Fibroblast of skin of abdomen (primary cell): ENCODE data around the gene SRRM4.

Experiments
- DNase-seq: peaks from one replicate; pipeline ENCODE4 v3.0.0-alpha.2; 2013

SRRM4 gene

DNA sequence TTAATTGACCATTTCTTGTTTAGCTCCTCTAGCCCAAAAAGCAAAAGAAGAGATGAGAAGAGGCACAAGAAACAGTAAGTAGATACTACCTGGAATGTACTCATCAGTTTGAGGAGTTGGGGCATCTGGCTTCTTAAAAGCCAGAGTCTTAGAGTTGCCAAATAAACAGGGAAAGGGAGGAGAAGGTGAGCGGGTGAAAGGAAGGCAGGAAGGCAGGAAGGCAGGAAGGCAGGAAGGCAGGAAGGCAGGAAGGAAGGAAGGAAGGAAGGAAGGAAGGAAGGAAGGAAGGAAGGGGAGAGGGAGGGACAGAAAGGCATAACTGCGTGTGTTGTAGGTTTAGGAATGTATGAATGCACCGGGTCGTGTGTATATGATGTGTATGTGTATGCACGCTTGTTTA lies 140.7 kb downstream of the SRRM4 start:
- DNase-seq: no peak

GRCh38 chr12:119122751-119123150 lies 141.4 kb downstream of the SRRM4 start:
- no peak for DNase-seq

- no peak for DNase-seq
Observed at GRCh38 chr12:119128527-119128926, 147.2 kb downstream of the SRRM4 start.

- DNase-seq: no peak
Observed at GRCh38 chr12:119129827-119130434, 148.6 kb downstream of the SRRM4 start.

GRCh38 chr12:119130523-119130922 lies 149.2 kb downstream of the SRRM4 start:
- no peak for DNase-seq

DNA sequence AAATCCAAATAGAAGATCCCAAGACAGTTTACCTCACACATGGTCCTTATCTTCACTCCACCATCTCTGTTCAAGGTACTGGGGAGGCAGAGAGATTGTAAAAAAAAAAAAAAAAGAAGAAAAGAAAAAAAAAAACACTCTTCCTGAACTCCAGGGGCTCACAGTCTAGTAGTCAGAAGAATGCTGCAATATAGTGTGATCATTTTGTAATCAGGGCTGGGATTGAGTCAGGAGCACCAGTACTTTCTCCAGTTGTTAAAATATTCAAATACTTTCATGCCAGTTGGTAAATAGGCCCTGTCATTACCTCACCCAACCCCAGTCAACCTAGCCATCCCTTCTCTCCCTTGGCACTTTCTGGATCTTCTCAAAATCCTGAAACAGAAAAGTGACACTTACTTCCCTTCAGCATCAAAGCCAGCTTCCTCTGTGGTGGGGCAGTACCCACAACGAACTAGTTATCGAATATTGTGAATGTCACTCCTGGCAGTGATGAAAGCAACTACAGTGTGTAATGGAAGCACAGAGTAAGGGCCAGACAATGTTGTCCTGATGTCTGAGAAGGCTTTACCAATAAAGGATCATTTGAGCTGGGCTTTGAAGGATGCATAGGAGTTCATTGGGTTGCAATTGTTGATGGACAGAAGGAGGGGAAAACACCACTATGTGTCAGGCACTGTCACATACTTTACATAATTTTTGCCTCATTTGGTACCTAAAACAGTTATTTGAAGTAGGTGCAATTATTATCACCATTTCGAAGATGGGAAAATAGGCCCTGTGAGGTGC lies 153.1 kb downstream of the SRRM4 start:
- DNase-seq: no peak

DNA sequence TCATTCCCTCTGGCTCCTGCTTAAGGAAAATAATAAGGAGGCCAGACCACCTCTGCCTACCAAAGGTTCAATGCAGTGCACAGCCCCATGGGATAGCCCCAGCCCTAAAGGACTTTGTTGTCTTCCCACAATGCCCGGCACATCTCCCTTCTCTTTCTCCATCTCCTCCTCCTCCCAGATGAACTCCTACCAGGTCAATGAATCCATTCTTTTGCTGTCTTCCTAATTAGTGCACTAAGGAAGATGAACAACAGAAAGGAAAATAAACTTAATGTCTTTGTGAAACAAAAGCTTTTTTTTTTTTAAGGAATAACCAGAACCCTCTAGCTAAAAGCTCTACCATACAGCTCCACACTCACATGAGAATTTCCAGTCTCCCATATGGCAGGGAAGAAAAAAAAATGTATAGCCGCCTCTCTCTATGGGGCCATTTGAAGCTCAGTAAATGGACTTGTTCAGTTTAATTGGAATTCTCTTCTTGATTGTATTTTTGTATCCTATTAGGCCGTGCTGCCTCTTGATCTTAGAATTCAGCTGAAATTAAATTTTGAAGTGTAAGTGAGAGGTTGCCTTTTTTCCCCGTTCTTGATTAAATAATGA lies 155.6 kb downstream of the SRRM4 start:
- DNase-seq: no peak

DNA sequence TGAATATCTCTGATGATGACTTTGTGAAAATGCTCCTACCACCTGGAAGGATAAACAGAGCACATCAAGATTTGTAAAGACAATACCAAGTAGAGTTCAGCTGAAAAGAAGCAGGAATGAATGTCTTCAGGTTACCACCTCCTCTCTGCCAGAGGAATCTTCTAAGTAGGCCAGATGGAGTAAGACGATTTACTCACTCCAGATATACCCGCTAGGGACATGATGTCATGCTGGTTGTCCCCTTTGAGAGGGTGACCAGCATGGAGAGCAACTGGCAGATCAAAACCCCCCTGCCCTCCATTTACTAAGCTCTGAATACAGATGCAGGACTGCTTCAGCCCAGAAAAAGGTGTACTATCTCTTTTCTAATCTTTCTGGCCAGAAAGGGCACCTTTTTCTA lies 158.1 kb downstream of the SRRM4 start:
- no peak for DNase-seq

- no peak for DNase-seq
Observed at GRCh38 chr12:119145367-119145766, 164.0 kb downstream of the SRRM4 start.

GRCh38 chr12:119147847-119148448 lies 166.6 kb downstream of the SRRM4 start:
- DNase-seq: no peak

DNA sequence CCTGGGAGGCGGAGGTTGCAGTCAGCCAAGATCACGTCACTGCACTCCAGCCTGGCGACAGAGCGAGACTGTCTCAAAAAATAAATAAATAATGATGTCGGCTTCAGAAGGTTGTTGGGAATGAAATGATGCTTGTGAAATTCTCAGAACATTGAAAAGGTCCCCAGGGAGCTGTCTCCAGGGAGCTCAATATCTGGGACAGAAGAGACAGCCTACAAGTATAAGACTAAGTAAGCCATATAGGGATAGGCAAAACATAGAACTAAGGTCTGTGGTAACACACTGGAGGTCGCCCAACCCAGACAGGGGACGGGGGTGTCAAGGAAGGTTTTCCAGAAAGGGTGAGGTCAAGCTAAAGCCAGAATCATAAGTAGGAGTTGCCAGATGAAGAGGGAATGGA lies 167.9 kb downstream of the SRRM4 start:
- no peak for DNase-seq

DNA sequence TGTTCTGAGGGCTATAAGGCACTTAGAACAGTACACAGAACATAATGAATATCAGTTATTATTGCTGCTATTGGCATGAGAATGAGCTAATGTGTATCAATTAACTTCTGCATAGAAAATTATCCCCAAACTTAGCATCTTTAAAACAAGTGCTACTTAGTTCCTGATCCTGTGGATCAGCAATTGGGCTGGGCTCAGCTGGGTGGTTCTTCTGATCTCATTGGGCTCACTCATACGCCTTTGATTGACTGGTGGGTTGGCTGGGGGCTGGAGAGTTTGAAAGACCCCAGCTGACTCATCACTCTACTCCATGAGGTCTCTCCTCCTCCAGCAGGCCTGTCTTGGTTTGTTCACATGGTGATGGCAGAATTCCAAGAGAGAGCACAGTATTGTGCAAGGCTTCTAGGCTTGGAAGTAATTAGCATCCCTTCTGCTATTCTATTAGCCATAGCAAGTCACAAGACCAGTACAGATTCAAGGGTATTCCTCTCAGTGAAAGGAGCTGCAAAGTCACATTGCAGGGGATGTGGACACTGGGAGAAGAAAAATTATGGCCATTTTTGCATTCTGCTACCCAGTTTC lies 170.2 kb downstream of the SRRM4 start:
- no peak for DNase-seq

- DNase-seq: peak; percentile 32
Observed at GRCh38 chr12:119153477-119154434, 172.4 kb downstream of the SRRM4 start.

GRCh38 chr12:119154435-119154818 lies 173.1 kb downstream of the SRRM4 start:
- DNase-seq: no peak

DNA sequence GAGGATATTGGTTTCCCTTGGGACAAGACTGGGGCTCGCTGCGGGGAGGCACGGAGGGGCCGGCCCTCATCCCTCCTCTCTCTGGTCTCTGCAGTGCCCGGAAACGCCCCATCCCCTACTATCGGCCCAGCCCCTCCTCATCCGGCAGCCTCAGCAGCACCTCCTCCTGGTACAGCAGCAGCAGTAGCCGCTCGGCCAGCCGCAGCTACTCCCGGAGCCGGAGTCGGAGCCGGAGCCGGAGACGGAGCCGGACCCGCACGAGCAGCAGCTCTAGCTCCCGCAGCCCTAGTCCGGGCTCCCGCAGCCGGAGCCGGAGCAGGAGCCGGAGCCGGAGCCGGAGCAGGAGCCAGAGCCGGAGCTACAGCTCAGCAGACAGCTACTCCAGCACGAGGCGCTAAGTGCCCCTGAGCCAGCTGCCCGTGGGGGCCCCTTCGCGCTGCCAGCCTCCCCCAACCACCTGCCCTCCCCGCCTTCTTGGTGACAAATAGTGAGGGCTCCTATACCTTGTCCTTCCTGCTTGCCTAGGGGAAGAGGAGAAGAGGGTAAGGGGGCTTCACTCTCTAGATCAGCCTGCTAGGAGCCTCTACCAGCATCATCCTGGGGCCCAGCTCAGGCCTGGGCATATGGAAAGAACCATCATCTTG lies 175.2 kb downstream of the SRRM4 start:
- DNase-seq: no peak

- DNase-seq: no peak
Observed at GRCh38 chr12:119157528-119157927, 176.2 kb downstream of the SRRM4 start.

GRCh38 chr12:119157978-119158377 lies 176.6 kb downstream of the SRRM4 start:
- no peak for DNase-seq

- DNase-seq: no peak
Observed at GRCh38 chr12:119158402-119158801, 177.1 kb downstream of the SRRM4 start.

DNA sequence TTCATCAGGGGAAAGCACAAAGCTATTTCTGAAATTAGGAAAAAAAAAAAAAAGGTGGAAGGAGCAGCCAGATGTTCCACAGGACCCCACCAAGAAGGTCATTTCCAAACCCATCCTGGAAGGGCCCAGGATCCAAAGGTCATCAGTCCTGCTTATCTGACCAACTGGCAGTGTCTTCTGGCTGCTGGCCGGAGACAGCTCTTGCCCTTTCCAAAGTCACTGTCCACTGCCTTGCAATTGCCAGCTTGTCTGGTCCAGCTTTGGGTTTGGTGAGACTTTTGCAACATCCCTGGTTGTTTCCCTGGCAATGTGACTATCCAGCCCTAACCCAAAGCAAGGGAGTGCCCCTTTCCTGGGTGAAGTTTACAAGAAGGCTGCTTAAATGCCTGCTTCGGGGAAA lies 178.5 kb downstream of the SRRM4 start:
- no peak for DNase-seq

DNA sequence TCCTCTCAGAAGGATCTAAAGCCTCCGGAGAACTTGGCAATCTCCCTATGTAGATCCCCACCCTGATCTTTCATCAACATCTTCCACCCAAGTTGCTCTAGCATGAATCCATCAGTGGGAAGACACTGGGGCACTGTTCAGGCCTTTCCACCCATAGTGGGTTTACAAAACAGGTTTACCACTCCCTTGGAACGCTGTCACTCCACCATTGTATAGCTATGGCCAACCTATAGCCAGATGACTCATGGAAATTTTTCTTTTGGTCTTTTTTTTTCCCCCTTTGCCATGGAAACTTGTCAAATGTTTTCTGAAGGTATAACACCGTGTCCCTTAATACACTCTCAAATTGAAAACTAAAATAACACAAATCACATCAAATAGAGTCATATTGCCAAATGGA lies 186.6 kb downstream of the SRRM4 start:
- no peak for DNase-seq

- no peak for DNase-seq
Observed at GRCh38 chr12:119168721-119169120, 187.4 kb downstream of the SRRM4 start.

- DNase-seq: no peak
Observed at GRCh38 chr12:119169150-119169549, 187.8 kb downstream of the SRRM4 start.
